GM12891 (cell line): ENCODE measurements around the gene REXO5.

ENCODE experiments used
- DNase-seq: peaks from one replicate; pipeline ENCODE4 v3.0.0; 2011; ENCODE audit warnings: low spot score; ENCODE audit not compliant: insufficient read length
- FAIRE-seq: peaks from 2 replicates; lab custom pipeline; 2011; peaks lifted over from hg19 to GRCh38; lab: Jason Lieb, UNC
- PAX5 ChIP-seq: IDR thresholded peaks from 2 replicates; pipeline ENCODE4 v1.6.1; 2011; ENCODE audit warnings: low read length, moderate library complexity, mild to moderate bottlenecking; ENCODE audit not compliant: insufficient read depth, severe bottlenecking
- POLR2A ChIP-seq: IDR thresholded peaks from 2 replicates; pipeline ENCODE4 v1.6.1; 2011; ENCODE audit warnings: low read depth, low read length, control low read depth
- POLR2AphosphoS5 ChIP-seq: IDR thresholded peaks from 2 replicates; pipeline ENCODE4 v1.6.1; 2011; ENCODE audit warnings: low read depth, low read length, control low read depth
- POU2F2 ChIP-seq: IDR thresholded peaks from 2 replicates; pipeline ENCODE4 v1.6.1; 2011; ENCODE audit warnings: low read depth, mild to moderate bottlenecking, control low read depth, low read length, moderate library complexity
- SPI1 ChIP-seq: IDR thresholded peaks from 2 replicates; pipeline ENCODE4 v1.6.1; 2011; ENCODE audit warnings: low read depth, low read length, control low read depth
- TAF1 ChIP-seq: IDR thresholded peaks from 2 replicates; pipeline ENCODE4 v1.6.1; 2011; ENCODE audit warnings: low read depth, low read length, control low read depth

REXO5 gene

DNA sequence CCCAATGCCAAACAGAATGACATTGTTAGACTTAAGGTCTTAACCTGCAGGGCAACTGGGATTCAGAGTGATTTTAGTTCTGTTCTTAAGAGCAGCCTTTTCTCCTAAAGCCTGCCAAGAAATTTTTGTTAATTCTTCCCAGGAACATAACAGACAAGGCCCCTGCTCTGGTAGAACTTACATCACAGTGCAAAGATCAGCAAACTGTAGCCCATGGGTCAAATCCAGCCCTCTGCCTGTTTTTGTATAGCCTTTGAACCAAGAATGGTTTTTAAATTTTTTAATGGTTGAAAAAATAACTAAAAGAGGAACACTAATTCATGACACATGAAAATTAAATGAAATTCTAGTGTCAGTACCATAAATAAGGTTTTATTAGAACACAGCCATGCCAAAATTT is 38.8 kb upstream of the REXO5 start:
- no peak for DNase-seq
- TF ChIP-seq PAX5 (no peak), TAF1 (no peak), POLR2A (no peak), POLR2AphosphoS5 (no peak), SPI1 (no peak), POU2F2 (no peak)
- no peak for FAIRE-seq

DNA sequence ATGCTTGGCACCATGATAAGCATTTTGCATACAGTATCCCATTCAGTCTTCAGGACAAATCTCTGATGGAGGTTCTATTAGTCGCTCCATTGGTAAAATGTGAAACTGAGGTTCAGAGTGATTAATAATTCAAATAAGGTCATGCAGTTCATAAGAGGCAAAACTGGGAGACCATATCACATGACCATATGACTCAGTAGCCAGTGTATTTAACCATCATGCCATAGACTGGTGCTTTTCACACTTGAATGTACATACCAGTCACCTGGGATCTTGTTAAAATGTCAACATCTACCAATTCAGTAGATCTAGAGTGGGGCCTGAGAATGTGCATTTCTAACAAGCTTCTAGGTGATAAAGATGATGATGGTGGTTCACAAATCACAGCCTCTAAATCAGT is 38.2 kb upstream of the REXO5 start:
- no peak for DNase-seq
- no peak for FAIRE-seq
- TF ChIP-seq SPI1 (no peak), POLR2A (no peak), TAF1 (no peak), POU2F2 (no peak), PAX5 (no peak), POLR2AphosphoS5 (no peak)

DNA sequence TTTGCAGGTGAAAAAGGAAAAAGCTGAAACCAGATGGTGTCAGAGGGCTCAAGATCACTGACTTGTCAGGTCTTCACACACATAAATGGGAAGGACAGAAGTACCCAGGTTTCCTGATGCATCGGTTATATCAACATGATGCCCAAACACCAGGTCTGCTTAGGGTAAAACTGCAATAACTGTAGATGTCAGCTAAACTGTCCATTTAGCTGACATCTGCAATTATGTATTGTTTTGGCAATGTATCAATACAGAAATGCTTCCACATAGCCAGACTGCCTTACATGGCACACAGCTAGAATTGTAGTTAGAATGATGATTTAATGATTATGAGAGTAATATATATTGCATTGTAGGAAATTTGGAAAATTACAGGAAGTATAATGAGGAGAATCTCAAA is 37.5 kb upstream of the REXO5 start:
- DNase-seq (no peak), FAIRE-seq (no peak)
- no peak for TF ChIP-seq SPI1
- TF ChIP-seq POLR2A = no peak
- TF ChIP-seq PAX5 = no peak
- no peak for TF ChIP-seq POU2F2
- TF ChIP-seq POLR2AphosphoS5 = no peak
- no peak for TF ChIP-seq TAF1

DNA sequence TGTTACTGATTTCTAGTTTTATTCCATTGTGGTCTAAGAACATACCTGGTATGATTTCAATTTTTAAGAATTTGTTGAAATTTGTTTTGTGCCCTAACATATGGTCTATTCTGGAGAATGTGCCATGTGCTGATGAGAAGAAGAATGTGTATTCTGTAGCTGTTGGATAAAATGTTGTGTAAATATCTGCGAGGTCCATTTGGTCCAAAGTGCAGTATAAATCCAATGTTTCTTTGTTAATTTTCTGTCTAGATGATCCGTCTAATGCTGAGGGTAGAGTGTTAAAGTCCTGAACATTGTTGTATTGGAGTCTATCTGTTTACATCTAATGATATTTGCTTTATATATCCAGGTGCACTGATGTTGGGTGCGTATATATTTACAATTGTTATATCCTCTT is 32.6 kb upstream of the REXO5 start:
- TF ChIP-seq SPI1 (no peak), POU2F2 (no peak), TAF1 (no peak), POLR2A (no peak), PAX5 (no peak)
- DNase-seq (no peak), FAIRE-seq (no peak)

DNA sequence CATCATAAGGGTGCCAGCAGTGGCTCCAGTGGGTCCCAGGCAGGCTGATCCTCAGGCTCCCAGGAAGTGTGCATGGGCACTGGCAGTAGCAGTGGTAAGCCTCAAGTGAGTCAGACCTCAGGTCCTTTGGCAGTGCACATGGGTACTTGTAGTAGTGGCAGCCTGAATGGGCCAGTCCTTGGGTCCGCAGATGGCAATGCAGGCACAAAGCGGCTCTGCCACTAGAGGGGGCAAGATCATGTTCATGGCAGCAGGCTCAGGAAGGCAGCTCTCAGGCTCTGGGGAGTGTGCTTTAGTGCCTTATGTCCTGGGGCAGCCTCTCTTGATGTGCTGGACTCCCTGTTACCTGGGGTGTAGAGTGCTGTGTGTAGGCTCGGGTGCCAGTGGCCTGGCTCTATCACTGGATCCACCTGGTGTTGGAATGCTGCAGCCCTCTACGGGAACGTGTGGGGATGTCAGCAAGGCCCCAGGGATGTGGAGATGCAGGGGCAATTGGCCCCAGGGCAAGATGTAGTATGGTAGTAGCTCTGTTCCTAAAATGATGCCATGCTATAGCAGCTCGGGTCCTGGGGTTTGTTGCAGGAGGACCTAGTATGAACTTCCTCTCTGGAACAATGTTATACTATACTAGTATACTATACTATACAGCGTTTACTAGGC is 31.5 kb upstream of the REXO5 start:
- FAIRE-seq = peak; percentile 95

DNA sequence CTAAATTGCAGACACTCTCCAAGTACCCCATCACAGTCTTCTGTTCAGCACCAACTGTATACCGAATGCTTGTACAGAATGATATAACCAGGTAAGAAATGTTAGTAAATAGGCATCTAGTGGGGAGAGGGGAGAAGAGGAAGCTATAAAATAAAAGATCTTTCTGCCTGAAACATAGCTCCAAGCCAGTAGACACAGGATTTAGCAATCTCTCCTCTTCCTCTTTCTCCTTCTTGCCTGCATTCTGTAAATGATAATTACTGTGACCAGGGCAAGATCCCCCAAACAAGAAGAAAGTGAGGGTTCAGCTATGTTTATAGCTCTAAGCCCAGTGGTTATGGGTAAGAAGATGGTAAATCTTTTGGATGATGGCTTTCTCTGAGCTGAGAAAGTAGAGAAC is 24.6 kb upstream of the REXO5 start:
- DNase-seq = no peak
- TF ChIP-seq PAX5 (no peak), TAF1 (no peak), POU2F2 (no peak), POLR2A (no peak)
- FAIRE-seq = no peak

More for the DNA sequence above, 31.5 kb upstream of the REXO5 start:
- TF ChIP-seq POLR2AphosphoS5 (no peak), POU2F2 (no peak), PAX5 (no peak), SPI1 (no peak), POLR2A (no peak), TAF1 (no peak)
- DNase-seq = peak; percentile 20

DNA sequence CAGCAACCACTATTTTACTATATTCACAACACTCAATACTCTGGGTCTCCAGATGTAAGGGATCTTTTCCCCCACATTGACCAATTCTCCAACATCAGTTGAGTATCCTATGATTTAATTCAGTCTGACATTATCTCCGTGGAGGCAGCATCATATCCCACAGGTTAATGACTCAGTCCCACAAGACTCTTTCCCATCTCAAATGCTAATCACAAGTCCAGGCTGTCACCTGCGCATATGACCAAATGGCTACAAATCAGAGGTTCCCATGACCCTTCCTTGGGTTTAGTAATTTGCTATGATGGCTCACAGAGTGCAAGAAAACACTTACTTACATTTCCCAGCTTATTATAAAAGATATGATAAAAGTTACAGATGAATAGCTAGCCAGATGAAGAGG is 23.9 kb upstream of the REXO5 start:
- TF ChIP-seq PAX5 = no peak
- no peak for TF ChIP-seq POU2F2
- no peak for TF ChIP-seq SPI1
- TF ChIP-seq POLR2A = no peak
- no peak for TF ChIP-seq POLR2AphosphoS5
- TF ChIP-seq TAF1 = no peak
- FAIRE-seq (no peak), DNase-seq (no peak)

DNA sequence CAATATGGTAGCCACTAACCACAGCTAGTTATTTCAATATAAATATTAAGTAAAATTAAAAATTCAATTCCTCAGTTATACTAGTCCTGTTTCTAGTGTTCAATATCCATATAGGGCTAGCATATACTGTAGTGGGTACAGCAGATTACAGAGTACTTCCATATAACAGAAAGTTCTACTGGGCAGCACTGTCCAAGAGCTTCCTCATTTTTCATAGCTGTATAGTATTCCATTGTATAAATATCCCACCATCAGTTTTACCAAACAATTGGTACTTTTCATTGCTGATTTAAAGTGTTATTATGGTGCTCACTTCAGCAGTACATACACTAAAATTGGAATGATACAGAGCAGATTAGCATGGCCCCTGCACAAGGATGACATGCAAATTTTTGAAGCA is 22.1 kb upstream of the REXO5 start:
- FAIRE-seq (no peak), DNase-seq (no peak)
- TF ChIP-seq POU2F2 (no peak), SPI1 (no peak), POLR2A (no peak), PAX5 (no peak), TAF1 (no peak), POLR2AphosphoS5 (no peak)

DNA sequence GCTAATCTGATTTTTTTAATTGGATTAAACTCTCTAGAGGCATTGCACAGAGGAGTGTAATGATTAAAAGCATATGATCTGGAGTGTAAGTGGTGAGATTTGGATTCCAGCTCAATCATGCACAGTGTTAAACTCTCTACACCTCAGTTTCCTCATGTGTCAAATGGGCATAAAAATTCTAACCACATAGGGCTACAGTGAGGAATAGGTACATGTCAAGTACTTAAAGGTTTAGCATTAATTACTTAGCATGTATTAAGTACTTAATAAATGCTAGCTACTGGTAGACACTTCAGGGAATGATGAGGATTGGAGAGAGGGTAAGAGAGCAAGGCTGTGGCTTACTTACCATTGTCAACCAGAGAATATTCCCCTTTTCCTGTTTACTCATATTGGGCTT is 17.2 kb upstream of the REXO5 start:
- DNase-seq = no peak
- FAIRE-seq = no peak
- no peak for TF ChIP-seq POU2F2
- no peak for TF ChIP-seq SPI1
- TF ChIP-seq POLR2AphosphoS5 = no peak
- TF ChIP-seq POLR2A = no peak
